Measurements from ENCODE around the gene TCL1A. TPM values are rescaled to one million over a fixed set of nuclear protein-coding genes. Genes with fewer than 3 reads are reported as not detected.

TCL1A gene
- total RNA-seq, 1 donor from 2014 or later, result not detected

GRCh38 chr14:95710106-95710505, 3.8 kb downstream of the TCL1A start:
- H3K4me1 Mint-ChIP-seq (ENCODE audit: low read depth, unreplicated experiment), result no peaks in the 10 kb centered on the region
- DNase-seq, result no peak
- TF ChIP-seq CTCF (IDR thresholded peaks at IDR 0.05; ENCODE audit: partially characterized antibody, unreplicated experiment), result no peak
- H3K27me3 Mint-ChIP-seq (ENCODE audit: unreplicated experiment), result peaks cover 4% of the 10 kb centered on the region
- H3K9me3 Mint-ChIP-seq (ENCODE audit: unreplicated experiment), result peaks cover 5% of the 10 kb centered on the region
- H3K4me3 Mint-ChIP-seq (ENCODE audit: unreplicated experiment), result no peak overlapping the region
- H3K36me3 Mint-ChIP-seq (ENCODE audit: unreplicated experiment), result peaks cover 5% of the 10 kb centered on the region
- no peak overlapping the region for H3K27ac Mint-ChIP-seq (ENCODE audit: unreplicated experiment)

GRCh38 chr14:95707327-95707726, 6.6 kb downstream of the TCL1A start:
- peaks cover 3% of the 10 kb centered on the region for H3K27me3 Mint-ChIP-seq (ENCODE audit: unreplicated experiment)
- H3K9me3 Mint-ChIP-seq (ENCODE audit: unreplicated experiment), result peaks cover 5% of the 10 kb centered on the region
- no peak for TF ChIP-seq CTCF (IDR thresholded peaks at IDR 0.05; ENCODE audit: partially characterized antibody, unreplicated experiment)
- no peaks in the 10 kb centered on the region for H3K4me1 Mint-ChIP-seq (ENCODE audit: low read depth, unreplicated experiment)
- H3K4me3 Mint-ChIP-seq (ENCODE audit: unreplicated experiment), result no peak overlapping the region
- no peaks in the 10 kb centered on the region for H3K36me3 Mint-ChIP-seq (ENCODE audit: unreplicated experiment)
- no peak overlapping the region for H3K27ac Mint-ChIP-seq (ENCODE audit: unreplicated experiment)
- no peak for DNase-seq

- Mint-ChIP-seq H3K9me3 (ENCODE audit: unreplicated experiment) (peaks cover 2% of the 10 kb centered on the region), H3K27me3 (ENCODE audit: unreplicated experiment) (peaks cover 3% of the 10 kb centered on the region), H3K36me3 (ENCODE audit: unreplicated experiment) (no peaks in the 10 kb centered on the region), H3K4me1 (ENCODE audit: low read depth, unreplicated experiment) (no peaks in the 10 kb centered on the region), H3K4me3 (ENCODE audit: unreplicated experiment) (no peak overlapping the region), H3K27ac (ENCODE audit: unreplicated experiment) (no peak overlapping the region)
- no peak for DNase-seq
- TF ChIP-seq CTCF (IDR thresholded peaks at IDR 0.05; ENCODE audit: partially characterized antibody, unreplicated experiment), result no peak
Measured at GRCh38 chr14:95705518-95705917, 8.4 kb downstream of the TCL1A start.

GRCh38 chr14:95703805-95704204, 10.1 kb downstream of the TCL1A start:
- Mint-ChIP-seq H3K9me3 (ENCODE audit: unreplicated experiment) (no peaks in the 10 kb centered on the region), H3K36me3 (ENCODE audit: unreplicated experiment) (no peaks in the 10 kb centered on the region), H3K4me3 (ENCODE audit: unreplicated experiment) (no peak overlapping the region), H3K27ac (ENCODE audit: unreplicated experiment) (no peak overlapping the region), H3K4me1 (ENCODE audit: low read depth, unreplicated experiment) (no peaks in the 10 kb centered on the region), H3K27me3 (ENCODE audit: unreplicated experiment) (peaks cover 3% of the 10 kb centered on the region)
- no peak for TF ChIP-seq CTCF (IDR thresholded peaks at IDR 0.05; ENCODE audit: partially characterized antibody, unreplicated experiment)
- DNase-seq, result no peak

- H3K27me3 Mint-ChIP-seq (ENCODE audit: unreplicated experiment), result peaks cover 3% of the 10 kb centered on the region
- H3K4me1 Mint-ChIP-seq (ENCODE audit: low read depth, unreplicated experiment), result no peaks in the 10 kb centered on the region
- H3K4me3 Mint-ChIP-seq (ENCODE audit: unreplicated experiment), result no peak overlapping the region
- TF ChIP-seq CTCF (IDR thresholded peaks at IDR 0.05; ENCODE audit: partially characterized antibody, unreplicated experiment), result no peak
- H3K9me3 Mint-ChIP-seq (ENCODE audit: unreplicated experiment), result no peaks in the 10 kb centered on the region
- H3K36me3 Mint-ChIP-seq (ENCODE audit: unreplicated experiment), result no peaks in the 10 kb centered on the region
- DNase-seq, result no peak
- H3K27ac Mint-ChIP-seq (ENCODE audit: unreplicated experiment), result no peak overlapping the region
Measured at GRCh38 chr14:95703341-95703740, 10.6 kb downstream of the TCL1A start.

Data from glutamatergic neuron (in vitro differentiated cells).